ENCODE data around the gene NKAIN4.
A peak's percentile ranks its signal among the peaks of the same experiment; 100 is the strongest.

Gene NKAIN4

GRCh38 chr20:63239431-63239830 lies 14.8 kb downstream of the NKAIN4 start:
- H3K4me3 ChIP-seq (ENCODE audit: low read length), result no peak overlapping the region
- H3K36me3 ChIP-seq (ENCODE audit: control insufficient read depth, insufficient read depth, low read length, severe bottlenecking), result no peaks in the 10 kb centered on the region
- DNase-seq (ENCODE audit: low read depth), result no peak
- H3K9ac ChIP-seq (ENCODE audit: low read length), result no peak overlapping the region
- peaks cover 12% of the 10 kb centered on the region for H3K4me1 ChIP-seq (ENCODE audit: control insufficient read depth, insufficient read depth, low read length)
- H3K27me3 ChIP-seq (replicated peaks; ENCODE audit: control insufficient read depth, insufficient read depth, low read length), result peaks cover 21% of the 10 kb centered on the region
- H3K9me3 ChIP-seq (ENCODE audit: control insufficient read depth, low read length), result no peaks in the 10 kb centered on the region

GRCh38 chr20:63238514-63239125 lies 15.6 kb downstream of the NKAIN4 start:
- Histone ChIP-seq H3K4me3 (ENCODE audit: low read length) (no peak overlapping the region), H3K4me1 (ENCODE audit: control insufficient read depth, insufficient read depth, low read length) (peaks cover 12% of the 10 kb centered on the region), H3K27me3 (replicated peaks; ENCODE audit: control insufficient read depth, insufficient read depth, low read length) (peaks cover 13% of the 10 kb centered on the region), H3K36me3 (ENCODE audit: control insufficient read depth, insufficient read depth, low read length, severe bottlenecking) (no peaks in the 10 kb centered on the region), H3K9me3 (ENCODE audit: control insufficient read depth, low read length) (no peaks in the 10 kb centered on the region), H3K9ac (ENCODE audit: low read length) (no peak overlapping the region)
- DNase-seq (ENCODE audit: low read depth), result no peak

GRCh38 chr20:63238031-63238430 lies 16.2 kb downstream of the NKAIN4 start:
- Histone ChIP-seq H3K9ac (ENCODE audit: low read length) (no peak overlapping the region), H3K27me3 (replicated peaks; ENCODE audit: control insufficient read depth, insufficient read depth, low read length) (peaks cover 7% of the 10 kb centered on the region), H3K4me1 (ENCODE audit: control insufficient read depth, insufficient read depth, low read length) (peaks cover 15% of the 10 kb centered on the region), H3K36me3 (ENCODE audit: control insufficient read depth, insufficient read depth, low read length, severe bottlenecking) (no peaks in the 10 kb centered on the region), H3K9me3 (ENCODE audit: control insufficient read depth, low read length) (no peaks in the 10 kb centered on the region), H3K4me3 (ENCODE audit: low read length) (no peak overlapping the region)
- no peak for DNase-seq (ENCODE audit: low read depth)

- H3K9ac ChIP-seq (ENCODE audit: low read length), result no peak overlapping the region
- no peaks in the 10 kb centered on the region for H3K36me3 ChIP-seq (ENCODE audit: control insufficient read depth, insufficient read depth, low read length, severe bottlenecking)
- H3K4me3 ChIP-seq (ENCODE audit: low read length), result no peak overlapping the region
- peaks cover 7% of the 10 kb centered on the region for H3K27me3 ChIP-seq (replicated peaks; ENCODE audit: control insufficient read depth, insufficient read depth, low read length)
- H3K4me1 ChIP-seq (ENCODE audit: control insufficient read depth, insufficient read depth, low read length), result peaks cover 33% of the 10 kb centered on the region
- DNase-seq (ENCODE audit: low read depth), result no peak
- no peaks in the 10 kb centered on the region for H3K9me3 ChIP-seq (ENCODE audit: control insufficient read depth, low read length)
Observed at GRCh38 chr20:63236116-63236837, 18.0 kb downstream of the NKAIN4 start.

GRCh38 chr20:63235399-63235983 lies 18.8 kb downstream of the NKAIN4 start, which contains the start of gene BIRC7:
TSS of gene BIRC7 (plus strand) at chr20:63235905. CDS start at chr20:63236097, 192 bp downstream.
- no peak within 1 kb of the TSS for H3K4me3 ChIP-seq (ENCODE audit: low read length)
- H3K36me3 ChIP-seq (ENCODE audit: control insufficient read depth, insufficient read depth, low read length, severe bottlenecking), result no peaks in the 10 kb centered on the region
- peaks cover 40% of the 10 kb centered on the region for H3K4me1 ChIP-seq (ENCODE audit: control insufficient read depth, insufficient read depth, low read length)
- H3K9ac ChIP-seq (ENCODE audit: low read length), result no peak within 1 kb of the TSS
- peaks cover 7% of the 10 kb centered on the region for H3K27me3 ChIP-seq (replicated peaks; ENCODE audit: control insufficient read depth, insufficient read depth, low read length)
- no peaks in the 10 kb centered on the region for H3K9me3 ChIP-seq (ENCODE audit: control insufficient read depth, low read length)
- DNase-seq (ENCODE audit: low read depth), result no peak

GRCh38 chr20:63234693-63235398 lies 19.4 kb downstream of the NKAIN4 start:
- DNase-seq (ENCODE audit: low read depth), result peak; percentile 33
- no peak overlapping the region for H3K9ac ChIP-seq (ENCODE audit: low read length)
- no peak overlapping the region for H3K4me3 ChIP-seq (ENCODE audit: low read length)

GRCh38 chr20:63233924-63234323 lies 20.3 kb downstream of the NKAIN4 start:
- Histone ChIP-seq H3K9ac (ENCODE audit: low read length) (no peak overlapping the region), H3K4me3 (ENCODE audit: low read length) (no peak overlapping the region), H3K4me1 (ENCODE audit: control insufficient read depth, insufficient read depth, low read length) (peaks cover 42% of the 10 kb centered on the region), H3K9me3 (ENCODE audit: control insufficient read depth, low read length) (no peaks in the 10 kb centered on the region), H3K36me3 (ENCODE audit: control insufficient read depth, insufficient read depth, low read length, severe bottlenecking) (no peaks in the 10 kb centered on the region), H3K27me3 (replicated peaks; ENCODE audit: control insufficient read depth, insufficient read depth, low read length) (peaks cover 7% of the 10 kb centered on the region)
- DNase-seq (ENCODE audit: low read depth), result no peak

More at GRCh38 chr20:63234693-63235398, 19.4 kb downstream of the NKAIN4 start:
- peaks cover 7% of the 10 kb centered on the region for H3K27me3 ChIP-seq (replicated peaks; ENCODE audit: control insufficient read depth, insufficient read depth, low read length)
- H3K9me3 ChIP-seq (ENCODE audit: control insufficient read depth, low read length), result no peaks in the 10 kb centered on the region
- H3K4me1 ChIP-seq (ENCODE audit: control insufficient read depth, insufficient read depth, low read length), result peaks cover 42% of the 10 kb centered on the region
- H3K36me3 ChIP-seq (ENCODE audit: control insufficient read depth, insufficient read depth, low read length, severe bottlenecking), result no peaks in the 10 kb centered on the region

- Histone ChIP-seq H3K9me3 (ENCODE audit: control insufficient read depth, low read length) (no peaks in the 10 kb centered on the region), H3K9ac (ENCODE audit: low read length) (peak overlapping the region; percentile 7), H3K4me1 (ENCODE audit: control insufficient read depth, insufficient read depth, low read length) (peaks cover 42% of the 10 kb centered on the region), H3K27me3 (replicated peaks; ENCODE audit: control insufficient read depth, insufficient read depth, low read length) (peaks cover 7% of the 10 kb centered on the region), H3K36me3 (ENCODE audit: control insufficient read depth, insufficient read depth, low read length, severe bottlenecking) (no peaks in the 10 kb centered on the region), H3K4me3 (ENCODE audit: low read length) (no peak overlapping the region)
- no peak for DNase-seq (ENCODE audit: low read depth)
Observed at GRCh38 chr20:63233061-63233344, 21.3 kb downstream of the NKAIN4 start.

- Histone ChIP-seq H3K4me3 (ENCODE audit: low read length) (peak overlapping the region; percentile 2), H3K9ac (ENCODE audit: low read length) (peak overlapping the region; percentile 7), H3K9me3 (ENCODE audit: control insufficient read depth, low read length) (no peaks in the 10 kb centered on the region), H3K36me3 (ENCODE audit: control insufficient read depth, insufficient read depth, low read length, severe bottlenecking) (no peaks in the 10 kb centered on the region), H3K4me1 (ENCODE audit: control insufficient read depth, insufficient read depth, low read length) (peaks cover 42% of the 10 kb centered on the region), H3K27me3 (replicated peaks; ENCODE audit: control insufficient read depth, insufficient read depth, low read length) (peaks cover 7% of the 10 kb centered on the region)
- peak; percentile 58 for DNase-seq (ENCODE audit: low read depth)
Observed at GRCh38 chr20:63232235-63233060, 21.8 kb downstream of the NKAIN4 start.

GRCh38 chr20:63230800-63231268 lies 23.4 kb downstream of the NKAIN4 start:
- no peaks in the 10 kb centered on the region for H3K36me3 ChIP-seq (ENCODE audit: control insufficient read depth, insufficient read depth, low read length, severe bottlenecking)
- no peak overlapping the region for H3K4me3 ChIP-seq (ENCODE audit: low read length)
- peak overlapping the region; percentile 10 for H3K9ac ChIP-seq (ENCODE audit: low read length)
- H3K27me3 ChIP-seq (replicated peaks; ENCODE audit: control insufficient read depth, insufficient read depth, low read length), result no peaks in the 10 kb centered on the region
- H3K4me1 ChIP-seq (ENCODE audit: control insufficient read depth, insufficient read depth, low read length), result peaks cover 41% of the 10 kb centered on the region
- no peaks in the 10 kb centered on the region for H3K9me3 ChIP-seq (ENCODE audit: control insufficient read depth, low read length)
- DNase-seq (ENCODE audit: low read depth), result peak; percentile 71
